GM21717 (cell line): ENCODE measurements around the gene SLC26A11.
A peak's percentile ranks its signal among the peaks of the same experiment; 100 is the strongest.
"Not testable (repeated sequence)": the region's sequence is repeated elsewhere in the genome, so short reads cannot be mapped to it uniquely, and the experiment has no call there.

Experiments
- ATAC-seq: cut with Tn5 transposase; IDR thresholded peaks from one replicate; pipeline ENCODE4 v1.9.1; 2021; ENCODE audit warnings: mild to moderate bottlenecking, moderate library complexity; ENCODE audit not compliant: unreplicated experiment

Gene SLC26A11

GRCh38 chr17:80259457-80260068 lies 39.3 kb downstream of the SLC26A11 start:
- no peak for ATAC-seq

GRCh38 chr17:80260069-80260535 lies 39.9 kb downstream of the SLC26A11 start:
- ATAC-seq = no peak

- no peak for ATAC-seq
Measured at GRCh38 chr17:80260791-80261158, 40.5 kb downstream of the SLC26A11 start, which contains the start of gene RNF213. Gene RNF213 (plus strand): TSS chr17:80260852. CDS start chr17:80263682, 2,830 bp downstream.

GRCh38 chr17:80261159-80261894 lies 41.1 kb downstream of the SLC26A11 start:
- ATAC-seq = no peak

GRCh38 chr17:80261895-80262279 lies 41.7 kb downstream of the SLC26A11 start:
- ATAC-seq = no peak

GRCh38 chr17:80262291-80262690 lies 42.1 kb downstream of the SLC26A11 start:
- no peak for ATAC-seq

- no peak for ATAC-seq
Measured at GRCh38 chr17:80262775-80263244, 42.6 kb downstream of the SLC26A11 start.

GRCh38 chr17:80263253-80264204 lies 43.3 kb downstream of the SLC26A11 start:
- peak; percentile 36 for ATAC-seq

- ATAC-seq = no peak
Measured at GRCh38 chr17:80264205-80265075, 44.2 kb downstream of the SLC26A11 start.

- no peak for ATAC-seq
Measured at GRCh38 chr17:80265205-80266068, 45.2 kb downstream of the SLC26A11 start.

- ATAC-seq = no peak
Measured at GRCh38 chr17:80267391-80267790, 47.2 kb downstream of the SLC26A11 start.

GRCh38 chr17:80268427-80268826 lies 48.2 kb downstream of the SLC26A11 start:
- no peak for ATAC-seq

GRCh38 chr17:80269405-80269807 lies 49.2 kb downstream of the SLC26A11 start:
- ATAC-seq = no peak

GRCh38 chr17:80270104-80270503 lies 49.9 kb downstream of the SLC26A11 start:
- no peak for ATAC-seq

GRCh38 chr17:80270836-80271235 lies 50.6 kb downstream of the SLC26A11 start:
- no peak for ATAC-seq

GRCh38 chr17:80272366-80272765 lies 52.1 kb downstream of the SLC26A11 start:
- no peak for ATAC-seq

GRCh38 chr17:80274331-80274730 lies 54.1 kb downstream of the SLC26A11 start:
- no peak for ATAC-seq

- no peak for ATAC-seq
Measured at GRCh38 chr17:80274871-80275449, 54.7 kb downstream of the SLC26A11 start.

- ATAC-seq = not testable (repeated sequence)
Measured at GRCh38 chr17:80275857-80276256, 55.6 kb downstream of the SLC26A11 start.
